ENCODE results near the gene KMT5B. TPM values are rescaled to one million over a fixed set of nuclear protein-coding genes. Genes with fewer than 3 reads are reported as not detected.

KMT5B gene
- total and polyA plus RNA-seq, 10 donors: 12.3 to 52.8 (median 40.6) TPM

DNA sequence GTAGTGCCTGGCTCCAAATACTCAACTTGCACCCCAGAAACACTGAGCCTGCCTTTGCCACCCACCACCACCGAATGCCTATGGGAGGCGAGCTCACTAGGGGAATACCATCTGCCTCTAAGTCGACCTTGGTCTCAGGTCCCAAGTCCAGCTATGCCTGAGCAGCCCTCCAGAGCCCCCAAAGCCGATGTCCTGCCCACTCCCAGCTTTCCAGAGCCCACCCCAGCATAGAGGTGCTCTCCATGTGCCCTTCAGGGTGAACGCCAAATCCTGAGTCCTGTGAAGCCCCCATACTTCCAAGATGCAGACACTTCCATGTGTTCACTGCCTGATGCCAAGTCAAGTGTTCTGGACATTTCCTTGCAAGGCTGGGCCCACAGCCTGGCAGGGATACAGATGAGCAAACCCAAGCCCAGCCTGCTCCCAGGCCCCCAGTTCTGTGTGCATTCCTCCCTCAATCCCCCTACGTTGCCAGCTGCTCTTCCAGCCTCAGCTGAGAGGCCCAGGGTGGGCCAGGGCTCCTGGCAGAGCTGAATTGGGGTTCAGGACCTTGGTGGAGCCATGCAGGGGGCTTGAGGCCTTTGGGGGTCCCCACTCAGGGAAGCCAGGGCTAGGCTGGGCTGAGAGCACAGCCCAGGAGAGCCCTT lies 2.6 kb upstream of the KMT5B start:
- intact Hi-C loops (cut with DNase I; ENCODE audit: low total_unique reads): no loop called here
- no peak for TF ChIP-seq POLR2A (IDR thresholded peaks at IDR 0.05)
- TF ChIP-seq POLR2AphosphoS5 (IDR thresholded peaks at IDR 0.05): no peak
- TF ChIP-seq, protein P1, sequence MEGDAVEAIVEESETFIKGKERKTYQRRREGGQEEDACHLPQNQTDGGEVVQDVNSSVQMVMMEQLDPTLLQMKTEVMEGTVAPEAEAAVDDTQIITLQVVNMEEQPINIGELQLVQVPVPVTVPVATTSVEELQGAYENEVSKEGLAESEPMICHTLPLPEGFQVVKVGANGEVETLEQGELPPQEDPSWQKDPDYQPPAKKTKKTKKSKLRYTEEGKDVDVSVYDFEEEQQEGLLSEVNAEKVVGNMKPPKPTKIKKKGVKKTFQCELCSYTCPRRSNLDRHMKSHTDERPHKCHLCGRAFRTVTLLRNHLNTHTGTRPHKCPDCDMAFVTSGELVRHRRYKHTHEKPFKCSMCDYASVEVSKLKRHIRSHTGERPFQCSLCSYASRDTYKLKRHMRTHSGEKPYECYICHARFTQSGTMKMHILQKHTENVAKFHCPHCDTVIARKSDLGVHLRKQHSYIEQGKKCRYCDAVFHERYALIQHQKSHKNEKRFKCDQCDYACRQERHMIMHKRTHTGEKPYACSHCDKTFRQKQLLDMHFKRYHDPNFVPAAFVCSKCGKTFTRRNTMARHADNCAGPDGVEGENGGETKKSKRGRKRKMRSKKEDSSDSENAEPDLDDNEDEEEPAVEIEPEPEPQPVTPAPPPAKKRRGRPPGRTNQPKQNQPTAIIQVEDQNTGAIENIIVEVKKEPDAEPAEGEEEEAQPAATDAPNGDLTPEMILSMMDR (IDR thresholded peaks at IDR 0.05 in 8 of 11, conservative IDR thresholded peaks at IDR 0.05 in 3 of 11): no peak
- WGBS, 5 donors: 77 to 87% (median 85%) methylated on average over 4 to 6 of the region's 6 CpGs

GRCh38 chr11:68215087-68215445 lies 2.0 kb upstream of the KMT5B start:
- Histone ChIP-seq H3K36me3 (no peaks in the 10 kb centered on the region), H3K27me3 (replicated peaks in 1 of 7) (peaks cover 0 to 12% (median 0%) of the 10 kb centered on the region in 7 donors), H3K4me1 (peaks cover 12 to 44% (median 37%) of the 10 kb centered on the region in 6 donors), H3K4me3 (peak overlapping the region in 2 of 8 donors; percentile 72 to 96), H3K27ac (no peak overlapping the region), H3K9me3 (no peaks in the 10 kb centered on the region)
- no peak for DNase-seq
- intact Hi-C loops (cut with DNase I; ENCODE audit: low total_unique reads): no loop called here
- 45 to 55% (median 51%) methylated on average over 15 of the region's 15 CpGs for WGBS, 5 donors
- TF ChIP-seq POLR2A (IDR thresholded peaks at IDR 0.05): no peak
- TF ChIP-seq, protein P1 (IDR thresholded peaks at IDR 0.05 in 8 of 11, conservative IDR thresholded peaks at IDR 0.05 in 3 of 11): no peak
- no peak for TF ChIP-seq POLR2AphosphoS5 (IDR thresholded peaks at IDR 0.05)

More for the DNA sequence above, 2.6 kb upstream of the KMT5B start:
- peaks cover 0 to 12% (median 0%) of the 10 kb centered on the region in 7 donors for H3K27me3 ChIP-seq (replicated peaks in 1 of 7)
- H3K4me1 ChIP-seq: peaks cover 10 to 38% (median 31%) of the 10 kb centered on the region in 6 donors
- H3K4me3 ChIP-seq: no peak overlapping the region
- H3K36me3 ChIP-seq: no peaks in the 10 kb centered on the region
- H3K27ac ChIP-seq: no peak overlapping the region
- H3K9me3 ChIP-seq: no peaks in the 10 kb centered on the region
- DNase-seq: no peak

DNA sequence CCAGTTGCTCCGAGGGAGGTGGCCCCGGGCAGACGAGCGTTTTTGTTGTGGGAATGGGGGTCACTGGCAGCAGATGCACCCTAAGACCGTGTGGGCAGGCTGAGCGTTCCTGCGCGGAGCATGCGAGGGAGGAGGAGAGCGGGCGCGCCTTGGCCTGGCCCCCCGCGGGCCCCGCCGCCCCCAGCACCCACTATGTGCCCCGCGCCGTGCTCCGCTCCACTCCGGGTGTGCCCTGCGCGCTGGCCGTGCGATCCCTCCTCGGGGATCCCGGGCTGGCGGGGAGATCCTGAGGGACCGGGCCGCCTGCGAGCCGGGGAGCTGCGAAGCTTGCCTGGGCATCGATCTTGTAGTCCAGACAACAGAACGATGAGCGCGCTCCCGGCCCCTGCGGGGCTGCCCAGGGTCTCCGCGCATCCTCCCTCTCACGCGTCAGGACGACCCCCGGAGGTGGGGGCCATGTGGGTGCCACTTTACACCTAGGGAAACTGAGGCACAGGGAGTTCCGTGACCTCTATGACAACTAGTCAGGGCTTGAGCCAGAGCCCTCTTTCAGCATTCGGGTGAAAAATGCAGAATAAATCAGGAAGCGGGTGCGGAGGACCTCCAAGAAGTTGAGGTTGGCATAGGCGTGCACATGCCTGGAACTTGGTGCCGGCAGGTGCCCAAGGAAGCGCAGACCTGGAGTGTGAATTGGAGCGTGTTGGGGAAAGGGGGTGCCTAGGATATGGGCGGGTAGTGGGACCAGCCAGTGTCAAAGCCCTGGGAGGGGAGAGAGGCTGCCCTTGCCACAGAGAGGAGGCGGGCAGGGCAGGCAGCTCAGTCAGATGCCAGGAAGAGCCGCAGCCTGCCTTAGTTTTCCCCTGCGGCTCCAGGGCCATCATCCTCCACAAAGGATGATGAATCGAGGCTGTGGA lies 1.3 kb upstream of the KMT5B start:
- TF ChIP-seq, protein P1 (IDR thresholded peaks at IDR 0.05 in 8 of 11, conservative IDR thresholded peaks at IDR 0.05 in 3 of 11): no peak
- no peak for TF ChIP-seq POLR2A (IDR thresholded peaks at IDR 0.05)
- TF ChIP-seq POLR2AphosphoS5 (IDR thresholded peaks at IDR 0.05): no peak
- Histone ChIP-seq H3K9me3 (no peaks in the 10 kb centered on the region), H3K27me3 (replicated peaks in 1 of 7) (peaks cover 0 to 12% (median 0%) of the 10 kb centered on the region in 7 donors), H3K36me3 (no peaks in the 10 kb centered on the region), H3K4me1 (peaks cover 19 to 50% (median 43%) of the 10 kb centered on the region in 6 donors), H3K27ac (peak overlapping the region; percentile 99 to 100 (median 100)), H3K4me3 (peak overlapping the region; percentile 66 to 96 (median 78))
- intact Hi-C loops (cut with DNase I; ENCODE audit: low total_unique reads): no loop called here
- 16 to 66% (median 20%) methylated on average over 13 to 58 of the region's 58 CpGs for WGBS, 5 donors
- peak; percentile 89 for DNase-seq
